ENCODE data around the gene SLC6A3.

SLC6A3 gene

GRCh38 chr5:1431021-1431811 is 14.0 kb downstream of the SLC6A3 start:
- H3K4me3 ChIP-seq (ENCODE audit: low read depth, low read length) = no peak overlapping the region
- H3K36me3 ChIP-seq = no peaks in the 10 kb centered on the region
- DNase-seq = no peak
- H3K9me3 ChIP-seq = no peaks in the 10 kb centered on the region
- no peaks in the 10 kb centered on the region for H3K4me1 ChIP-seq
- TF ChIP-seq CTCF (IDR thresholded peaks at IDR 0.05; ENCODE audit: low read depth, low read length) = no peak
- peaks cover 3% of the 10 kb centered on the region; the same call in 1 of the 2 replicates for H3K27me3 ChIP-seq

- Histone ChIP-seq H3K27me3 (peaks cover 3% of the 10 kb centered on the region; the same call in 1 of the 2 replicates), H3K9me3 (no peaks in the 10 kb centered on the region), H3K36me3 (no peaks in the 10 kb centered on the region), H3K4me1 (no peaks in the 10 kb centered on the region), H3K4me3 (ENCODE audit: low read depth, low read length) (no peak overlapping the region)
- TF ChIP-seq CTCF (IDR thresholded peaks at IDR 0.05; ENCODE audit: low read depth, low read length) = no peak
- no peak for DNase-seq
Measured at GRCh38 chr5:1430121-1430795, 15.0 kb downstream of the SLC6A3 start.

GRCh38 chr5:1429496-1429895 is 15.7 kb downstream of the SLC6A3 start:
- DNase-seq = no peak
- TF ChIP-seq CTCF (IDR thresholded peaks at IDR 0.05; ENCODE audit: low read depth, low read length) = no peak
- no peaks in the 10 kb centered on the region for H3K9me3 ChIP-seq

GRCh38 chr5:1429066-1429465 is 16.2 kb downstream of the SLC6A3 start:
- DNase-seq = no peak
- H3K4me1 ChIP-seq = no peaks in the 10 kb centered on the region
- H3K9me3 ChIP-seq = no peaks in the 10 kb centered on the region
- H3K4me3 ChIP-seq (ENCODE audit: low read depth, low read length) = no peak overlapping the region
- no peaks in the 10 kb centered on the region for H3K36me3 ChIP-seq
- peaks cover 7% of the 10 kb centered on the region; the same call in 1 of the 2 replicates for H3K27me3 ChIP-seq
- TF ChIP-seq CTCF (IDR thresholded peaks at IDR 0.05; ENCODE audit: low read depth, low read length) = no peak

More at GRCh38 chr5:1429496-1429895, 15.7 kb downstream of the SLC6A3 start:
- no peaks in the 10 kb centered on the region for H3K4me1 ChIP-seq
- no peaks in the 10 kb centered on the region for H3K36me3 ChIP-seq
- peaks cover 7% of the 10 kb centered on the region; the same call in 1 of the 2 replicates for H3K27me3 ChIP-seq
- no peak overlapping the region for H3K4me3 ChIP-seq (ENCODE audit: low read depth, low read length)

GRCh38 chr5:1428107-1428506 is 17.1 kb downstream of the SLC6A3 start:
- peaks cover 7% of the 10 kb centered on the region; the same call in 1 of the 2 replicates for H3K27me3 ChIP-seq
- no peak for DNase-seq
- H3K4me3 ChIP-seq (ENCODE audit: low read depth, low read length) = no peak overlapping the region
- H3K9me3 ChIP-seq = no peaks in the 10 kb centered on the region
- H3K4me1 ChIP-seq = no peaks in the 10 kb centered on the region
- no peaks in the 10 kb centered on the region for H3K36me3 ChIP-seq
- TF ChIP-seq CTCF (IDR thresholded peaks at IDR 0.05; ENCODE audit: low read depth, low read length) = no peak

- Histone ChIP-seq H3K4me1 (no peaks in the 10 kb centered on the region), H3K4me3 (ENCODE audit: low read depth, low read length) (no peak overlapping the region), H3K27me3 (peaks cover 5% of the 10 kb centered on the region; the same call in 1 of the 2 replicates), H3K9me3 (no peaks in the 10 kb centered on the region), H3K36me3 (no peaks in the 10 kb centered on the region)
- no peak for DNase-seq
- TF ChIP-seq CTCF (IDR thresholded peaks at IDR 0.05; ENCODE audit: low read depth, low read length) = no peak
Measured at GRCh38 chr5:1424716-1425115, 20.5 kb downstream of the SLC6A3 start.

Measured in BE2C (cell line).